ENCODE measurements around the gene CD84.
"Not testable (repeated sequence)": the region's sequence is repeated elsewhere in the genome, so short reads cannot be mapped to it uniquely, and the experiment has no call there.

The CD84 gene, protein sequence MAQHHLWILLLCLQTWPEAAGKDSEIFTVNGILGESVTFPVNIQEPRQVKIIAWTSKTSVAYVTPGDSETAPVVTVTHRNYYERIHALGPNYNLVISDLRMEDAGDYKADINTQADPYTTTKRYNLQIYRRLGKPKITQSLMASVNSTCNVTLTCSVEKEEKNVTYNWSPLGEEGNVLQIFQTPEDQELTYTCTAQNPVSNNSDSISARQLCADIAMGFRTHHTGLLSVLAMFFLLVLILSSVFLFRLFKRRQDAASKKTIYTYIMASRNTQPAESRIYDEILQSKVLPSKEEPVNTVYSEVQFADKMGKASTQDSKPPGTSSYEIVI

DNA sequence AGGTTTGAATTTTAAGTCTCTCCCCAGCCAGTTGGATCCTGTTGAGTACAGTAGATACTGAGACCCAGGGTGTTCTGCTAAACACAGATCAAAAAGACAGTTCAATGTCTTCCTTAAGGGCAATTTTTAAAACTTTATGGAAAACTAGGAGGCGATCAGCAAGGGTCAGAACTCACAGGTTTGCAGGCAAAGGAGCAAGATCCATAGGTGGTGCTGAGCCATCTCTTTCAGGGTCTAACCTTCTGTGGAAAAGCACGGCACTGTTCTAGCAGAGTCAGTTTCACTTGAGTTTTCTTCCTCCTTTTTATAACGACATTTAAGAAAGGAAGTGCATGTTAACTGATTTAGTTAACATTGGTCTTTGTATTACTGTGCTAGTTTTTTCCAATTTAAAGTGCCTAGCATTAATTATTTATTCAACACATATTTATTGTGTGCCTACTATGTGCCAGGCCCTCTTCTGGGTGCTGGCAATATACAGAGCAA lies at the start of gene CD84:
Gene CD84, minus strand, starts transcription at position 281 of the 486 bp plus-strand sequence. Its CDS starts 59 bp downstream, at position 222.
- DNase-seq (ENCODE audit: low read depth) = no peak

- no peak for DNase-seq (ENCODE audit: low read depth)
Observed at GRCh38 chr1:160628799-160629263, 49.5 kb upstream of the CD84 start.

GRCh38 chr1:160627677-160628289 lies 48.5 kb upstream of the CD84 start:
- not testable (repeated sequence) for DNase-seq (ENCODE audit: low read depth)

DNA sequence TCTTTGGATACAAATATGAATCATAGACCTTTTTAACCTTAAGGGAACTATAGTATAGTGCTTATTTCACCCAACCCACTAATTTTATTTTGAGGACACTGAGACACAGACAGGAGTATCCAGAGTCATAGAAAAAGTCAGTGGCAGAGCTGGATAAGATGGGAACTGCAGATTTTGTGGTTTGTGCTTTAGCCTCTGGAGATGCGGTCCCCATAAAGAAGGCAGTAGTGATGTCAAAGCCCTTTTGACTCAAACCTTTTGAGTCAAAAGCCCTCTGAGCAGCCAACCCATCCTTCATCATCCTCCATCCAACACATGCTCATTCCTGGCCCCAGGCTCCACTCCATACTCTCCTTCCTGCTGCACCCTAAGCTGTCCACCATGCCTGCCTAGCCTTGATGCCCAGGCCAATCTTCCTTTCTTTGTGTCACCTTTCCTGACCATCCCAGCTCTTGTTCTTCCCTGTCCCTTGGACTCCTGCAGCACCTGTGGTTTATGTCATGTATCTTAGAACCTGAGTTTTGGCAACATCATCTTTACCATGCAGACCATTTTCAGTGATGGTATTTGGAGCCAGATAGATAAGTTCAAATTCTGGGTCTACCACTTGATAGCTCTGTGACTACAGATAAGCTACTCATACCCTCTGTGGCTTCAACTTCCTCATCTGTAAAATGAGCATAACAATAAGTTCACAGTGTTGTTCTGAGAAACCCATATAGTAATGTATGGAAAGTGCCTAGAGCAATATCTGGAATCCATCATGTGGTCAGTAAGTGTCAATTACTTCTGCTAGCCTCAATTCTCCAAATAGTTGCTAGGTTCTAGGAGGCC lies 47.4 kb upstream of the CD84 start:
- DNase-seq (ENCODE audit: low read depth) = no peak

GRCh38 chr1:160625725-160626498 lies 46.6 kb upstream of the CD84 start:
- no peak for DNase-seq (ENCODE audit: low read depth)

DNA sequence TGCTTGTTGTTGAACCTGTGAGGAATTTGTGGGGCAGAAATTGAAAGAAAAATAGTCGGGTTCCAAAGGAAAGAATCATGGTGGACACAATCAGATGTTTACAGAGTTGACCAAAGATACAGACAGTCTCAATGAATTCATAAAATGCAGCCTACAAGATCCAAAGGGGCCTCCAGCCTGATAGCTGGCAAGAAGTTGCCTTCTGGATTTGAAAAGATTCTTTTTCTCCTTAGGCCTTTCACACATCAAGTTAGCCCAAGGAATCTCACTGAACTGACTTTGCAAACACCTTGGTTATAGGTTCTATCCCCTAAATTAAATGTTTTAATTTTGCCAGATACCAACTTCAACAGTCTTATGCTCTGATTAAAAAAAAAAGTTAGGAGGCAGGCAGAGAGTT lies 46.0 kb upstream of the CD84 start:
- no peak for DNase-seq (ENCODE audit: low read depth)

GRCh38 chr1:160624464-160624863 lies 45.2 kb upstream of the CD84 start:
- no peak for DNase-seq (ENCODE audit: low read depth)

GRCh38 chr1:160623862-160624261 lies 44.6 kb upstream of the CD84 start:
- DNase-seq (ENCODE audit: low read depth) = no peak

DNA sequence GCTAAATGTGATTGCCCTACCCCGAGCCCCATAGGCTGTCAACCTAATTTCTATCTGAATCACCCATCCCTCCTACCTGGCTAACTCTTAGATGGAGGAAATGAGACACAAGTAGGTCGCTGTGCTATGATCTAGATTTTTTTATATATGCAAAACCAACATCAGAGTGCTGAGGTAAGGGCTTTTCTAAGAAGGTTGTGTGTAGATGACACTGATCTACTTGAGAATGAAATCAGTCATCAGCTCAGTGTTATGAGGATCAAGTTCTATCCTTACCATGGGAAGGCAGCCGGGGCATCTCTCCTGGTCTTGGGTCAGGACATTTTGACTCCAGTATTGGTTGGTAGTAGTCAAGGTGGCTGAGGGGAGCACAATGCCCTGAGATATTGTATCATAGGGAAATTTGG lies 43.9 kb upstream of the CD84 start:
- no peak for DNase-seq (ENCODE audit: low read depth)

- DNase-seq (ENCODE audit: low read depth) = no peak
Observed at GRCh38 chr1:160622501-160623226, 43.4 kb upstream of the CD84 start.

GRCh38 chr1:160621633-160622413 lies 42.5 kb upstream of the CD84 start:
- DNase-seq (ENCODE audit: low read depth) = no peak

DNA sequence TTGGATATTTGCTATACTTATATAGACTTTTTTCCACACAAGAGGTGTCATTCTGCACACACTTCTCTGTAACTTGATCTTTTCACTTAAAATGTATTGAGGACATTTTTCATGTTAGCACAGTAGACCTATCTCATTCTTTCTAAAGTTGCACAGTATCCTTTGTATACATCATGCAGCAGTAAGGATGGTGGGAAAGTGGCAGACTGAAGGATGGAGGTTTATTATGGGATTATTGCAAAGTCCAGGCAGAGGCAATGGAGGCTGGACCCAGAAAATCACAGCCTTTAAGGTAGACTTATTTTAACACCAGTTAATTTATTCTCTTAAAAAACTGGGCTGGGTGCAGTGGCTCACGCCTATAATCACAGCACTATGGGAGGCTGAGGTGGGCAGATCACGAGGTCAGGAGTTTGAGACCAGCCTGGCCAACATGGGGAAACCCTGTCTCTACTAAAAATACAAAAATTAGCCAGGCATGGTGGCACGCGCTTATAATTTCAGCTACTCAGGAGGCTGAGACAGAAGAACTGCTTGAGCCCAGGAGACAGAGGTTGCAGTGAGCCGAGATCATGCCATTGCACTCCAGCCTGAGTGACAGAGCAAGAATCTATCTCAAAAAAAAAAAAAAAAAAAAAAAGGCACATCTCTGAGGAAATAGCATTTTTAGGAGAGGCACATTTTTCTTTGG lies 41.8 kb upstream of the CD84 start:
- no peak for DNase-seq (ENCODE audit: low read depth)

GRCh38 chr1:160619742-160620277 lies 40.5 kb upstream of the CD84 start:
- no peak for DNase-seq (ENCODE audit: low read depth)

- no peak for DNase-seq (ENCODE audit: low read depth)
Observed at GRCh38 chr1:160618763-160619274, 39.5 kb upstream of the CD84 start.

GRCh38 chr1:160618327-160618726 lies 39.0 kb upstream of the CD84 start:
- no peak for DNase-seq (ENCODE audit: low read depth)

GRCh38 chr1:160615660-160616059 lies 36.4 kb upstream of the CD84 start:
- DNase-seq (ENCODE audit: low read depth) = no peak

DNA sequence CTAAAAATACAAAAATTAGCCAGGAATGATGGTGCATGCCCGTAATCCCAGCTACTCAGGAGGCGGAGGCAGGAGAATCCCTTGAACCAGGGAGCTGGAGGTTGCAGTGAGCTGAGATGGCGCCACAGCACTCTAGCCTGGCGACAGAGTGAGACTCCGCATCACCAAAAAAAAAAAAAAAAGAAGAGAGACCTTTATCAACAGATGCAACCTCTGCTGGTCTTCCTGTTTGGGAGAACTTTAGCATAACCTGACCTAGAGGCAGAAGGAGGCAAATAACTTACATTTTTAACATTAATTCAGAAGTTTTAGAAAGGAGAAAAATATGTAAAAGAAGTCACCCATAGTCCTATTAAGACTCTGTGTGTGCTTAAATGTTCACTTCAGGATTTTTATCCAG lies 35.1 kb upstream of the CD84 start:
- DNase-seq (ENCODE audit: low read depth) = no peak

DNA sequence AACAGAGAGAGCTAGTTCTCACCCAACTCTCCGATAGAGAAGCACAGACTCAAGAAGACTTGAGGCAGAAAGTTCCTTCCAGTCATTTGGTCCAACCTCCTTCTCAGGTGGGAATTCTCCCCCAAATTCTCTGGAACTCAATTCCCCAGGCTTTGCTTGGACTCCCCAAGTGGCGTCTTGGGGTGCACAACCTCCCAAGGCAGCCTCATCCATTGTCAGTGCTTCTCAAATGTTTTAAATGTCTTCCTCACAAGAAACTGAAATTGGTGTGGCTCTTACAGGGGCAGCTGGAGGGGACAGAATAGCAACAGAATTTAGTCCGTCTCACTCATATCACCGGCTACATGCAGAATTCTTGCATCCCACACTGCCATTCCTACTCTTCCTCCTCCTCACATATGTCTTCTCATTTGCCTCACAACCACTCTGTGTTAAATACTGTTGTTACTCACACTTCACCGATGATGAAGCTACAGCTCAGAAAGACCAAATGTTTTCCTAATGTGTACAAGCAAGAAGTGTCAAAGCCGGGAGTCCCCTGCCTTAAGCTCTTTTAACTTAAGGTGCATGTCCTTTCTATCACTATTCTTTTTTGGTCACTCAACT lies 33.4 kb upstream of the CD84 start:
- no peak for DNase-seq (ENCODE audit: low read depth)

Data from stimulated activated CD8-positive, alpha-beta memory T cell treated with anti-CD3 and anti-CD28 coated beads, Interleukin-15, amount 100 ng/mL, for 24 hours (primary cell).